B cell (primary cell): Measurements from ENCODE around the gene FHIT.

Source experiments
- CTCF ChIP-seq: fragments of 200-600 bp; IDR thresholded peaks from one replicate; pipeline ENCODE4 v1.8.0; 2022; ENCODE audit warnings: antibody characterized with exemption, mild to moderate bottlenecking
- EZH2 ChIP-seq: IDR thresholded peaks from 2 replicates; pipeline ENCODE4 v1.6.1; 2012; ENCODE audit warnings: borderline replicate concordance, low read depth, mild to moderate bottlenecking, moderate library complexity, low read length; ENCODE audit not compliant: insufficient read depth, poor library complexity, severe bottlenecking

DNA sequence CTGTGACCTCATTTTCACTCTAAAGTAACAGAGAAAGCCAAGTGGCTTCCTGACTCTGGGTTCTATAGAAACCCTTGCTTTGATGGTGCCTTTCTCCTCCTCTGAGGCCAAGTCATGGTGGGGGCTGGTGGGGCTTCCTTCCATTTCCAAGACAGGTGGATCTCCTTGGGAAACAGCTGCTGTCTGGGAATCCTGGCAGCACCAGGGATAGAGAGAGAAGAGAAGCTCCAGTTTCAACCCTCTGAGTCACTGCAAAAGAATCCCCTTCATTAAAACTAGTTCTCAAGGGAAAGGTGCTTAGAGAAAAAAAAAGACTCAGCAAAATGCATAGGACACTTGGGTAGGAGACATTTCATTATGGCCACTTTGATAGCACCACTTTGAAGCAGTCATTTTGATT, 614.4 kb downstream of the FHIT start:
- TF ChIP-seq EZH2 (no peak), CTCF (no peak)
